ENCODE data around the gene PLIN3. TPM values are rescaled to one million over a fixed set of nuclear protein-coding genes. Genes with fewer than 3 reads are reported as not detected.
"Not testable (repeated sequence)": the region's sequence is repeated elsewhere in the genome, so short reads cannot be mapped to it uniquely, and the experiment has no call there.

The PLIN3 gene
- total RNA-seq, 1 donor from 2014 or later, result 157 TPM

DNA sequence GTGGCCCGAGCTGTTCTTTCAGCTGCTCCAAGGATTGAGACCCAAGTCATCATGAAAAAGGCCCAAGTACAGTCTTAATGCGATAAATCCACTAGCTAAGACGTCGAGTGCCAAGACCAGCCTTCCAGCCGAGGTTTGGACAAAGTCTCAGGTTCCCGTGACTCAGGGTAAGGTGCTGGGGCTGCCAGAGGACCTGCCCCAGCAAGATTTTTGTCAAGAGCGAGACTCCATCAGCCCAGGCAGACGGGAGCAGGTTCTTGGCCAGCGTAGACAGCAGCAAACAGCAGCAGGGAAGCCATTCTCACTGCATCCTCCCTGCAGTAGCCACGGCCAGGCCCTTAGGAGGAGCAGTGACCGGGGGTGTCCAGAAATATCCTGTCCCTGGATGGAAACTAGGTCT lies 72.5 kb downstream of the PLIN3 start:
- peak overlapping the region; percentile 63 for H3K4me2 ChIP-seq (ENCODE audit: low read length)
- peaks cover 39% of the 10 kb centered on the region for H4K20me1 ChIP-seq (ENCODE audit: insufficient read depth, low read length)
- DNase-seq (ENCODE audit: low read depth) (no peak), FAIRE-seq (no peak)
- Mint-ChIP-seq H3K9me3 (ENCODE audit: unreplicated experiment) (no peaks in the 10 kb centered on the region), H3K4me1 (ENCODE audit: low read depth, unreplicated experiment) (peaks cover 8% of the 10 kb centered on the region), H3K36me3 (ENCODE audit: low read depth, unreplicated experiment) (peaks cover 6% of the 10 kb centered on the region), H3K27ac (ENCODE audit: unreplicated experiment) (no peak overlapping the region), H3K27me3 (ENCODE audit: low read depth, unreplicated experiment) (no peaks in the 10 kb centered on the region), H3K4me3 (ENCODE audit: unreplicated experiment) (no peak overlapping the region)
- peaks cover 17% of the 10 kb centered on the region for H3K4me1 ChIP-seq (ENCODE audit: insufficient read depth, low read length)
- no peak overlapping the region for H2AFZ ChIP-seq (ENCODE audit: low read depth, low read length)
- H3K36me3 ChIP-seq (ENCODE audit: insufficient read depth, low read length), result peaks cover 16% of the 10 kb centered on the region
- H3K9ac ChIP-seq (ENCODE audit: low read length), result peak overlapping the region; percentile 41
- H3K27ac ChIP-seq (ENCODE audit: low read depth, low read length), result no peak overlapping the region
- H3K4me3 ChIP-seq (ENCODE audit: insufficient read depth, low read depth, low read length), result no peak overlapping the region
- TF ChIP-seq, protein P1, sequence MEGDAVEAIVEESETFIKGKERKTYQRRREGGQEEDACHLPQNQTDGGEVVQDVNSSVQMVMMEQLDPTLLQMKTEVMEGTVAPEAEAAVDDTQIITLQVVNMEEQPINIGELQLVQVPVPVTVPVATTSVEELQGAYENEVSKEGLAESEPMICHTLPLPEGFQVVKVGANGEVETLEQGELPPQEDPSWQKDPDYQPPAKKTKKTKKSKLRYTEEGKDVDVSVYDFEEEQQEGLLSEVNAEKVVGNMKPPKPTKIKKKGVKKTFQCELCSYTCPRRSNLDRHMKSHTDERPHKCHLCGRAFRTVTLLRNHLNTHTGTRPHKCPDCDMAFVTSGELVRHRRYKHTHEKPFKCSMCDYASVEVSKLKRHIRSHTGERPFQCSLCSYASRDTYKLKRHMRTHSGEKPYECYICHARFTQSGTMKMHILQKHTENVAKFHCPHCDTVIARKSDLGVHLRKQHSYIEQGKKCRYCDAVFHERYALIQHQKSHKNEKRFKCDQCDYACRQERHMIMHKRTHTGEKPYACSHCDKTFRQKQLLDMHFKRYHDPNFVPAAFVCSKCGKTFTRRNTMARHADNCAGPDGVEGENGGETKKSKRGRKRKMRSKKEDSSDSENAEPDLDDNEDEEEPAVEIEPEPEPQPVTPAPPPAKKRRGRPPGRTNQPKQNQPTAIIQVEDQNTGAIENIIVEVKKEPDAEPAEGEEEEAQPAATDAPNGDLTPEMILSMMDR (IDR thresholded peaks at IDR 0.05; ENCODE audit: insufficient read depth, low read depth, low read length), result no peak
- TF ChIP-seq EZH2 (IDR thresholded peaks at IDR 0.05; ENCODE audit: insufficient read depth, low read length), result no peak
- H3K79me2 ChIP-seq (ENCODE audit: insufficient read depth, low read length), result peaks cover 54% of the 10 kb centered on the region
- H3K27me3 ChIP-seq (ENCODE audit: insufficient read depth, low read length), result no peaks in the 10 kb centered on the region
- no peaks in the 10 kb centered on the region for H3K9me3 ChIP-seq (ENCODE audit: insufficient read depth, low read depth, low read length)

DNA sequence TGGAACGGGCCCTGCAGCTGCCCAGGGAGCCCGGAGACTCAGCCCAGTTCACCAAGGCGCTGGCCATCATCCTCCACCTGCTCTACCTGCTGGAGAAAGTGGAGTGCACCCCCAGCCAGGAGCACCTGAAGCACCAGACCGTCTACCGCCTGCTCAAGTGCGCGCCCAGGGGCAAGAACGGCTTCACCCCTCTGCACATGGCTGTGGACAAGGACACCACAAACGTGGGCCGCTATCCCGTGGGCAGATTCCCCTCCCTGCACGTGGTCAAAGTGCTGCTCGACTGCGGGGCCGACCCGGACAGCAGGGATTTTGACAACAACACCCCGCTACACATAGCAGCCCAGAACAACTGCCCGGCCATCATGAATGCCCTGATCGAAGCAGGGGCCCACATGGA lies 74.2 kb downstream of the PLIN3 start:
- peak overlapping the region; percentile 20 for H3K9ac ChIP-seq (ENCODE audit: low read length)
- not testable (repeated sequence) for H3K4me1 Mint-ChIP-seq (ENCODE audit: low read depth, unreplicated experiment); H3K4me3 ChIP-seq (ENCODE audit: insufficient read depth, low read depth, low read length); H3K27me3 ChIP-seq (ENCODE audit: insufficient read depth, low read length); H3K27me3 Mint-ChIP-seq (ENCODE audit: low read depth, unreplicated experiment); FAIRE-seq; H2AFZ ChIP-seq (ENCODE audit: low read depth, low read length); H3K27ac Mint-ChIP-seq (ENCODE audit: unreplicated experiment); H3K36me3 Mint-ChIP-seq (ENCODE audit: low read depth, unreplicated experiment); H3K9me3 Mint-ChIP-seq (ENCODE audit: unreplicated experiment); DNase-seq (ENCODE audit: low read depth); H3K9me3 ChIP-seq (ENCODE audit: insufficient read depth, low read depth, low read length); H3K27ac ChIP-seq (ENCODE audit: low read depth, low read length)
- peak overlapping the region; percentile 91 for H3K4me2 ChIP-seq (ENCODE audit: low read length)
- peaks cover 54% of the 10 kb centered on the region for H3K79me2 ChIP-seq (ENCODE audit: insufficient read depth, low read length)
- peaks cover 17% of the 10 kb centered on the region for H3K4me1 ChIP-seq (ENCODE audit: insufficient read depth, low read length)
- H3K36me3 ChIP-seq (ENCODE audit: insufficient read depth, low read length), result peaks cover 16% of the 10 kb centered on the region
- peaks cover 39% of the 10 kb centered on the region for H4K20me1 ChIP-seq (ENCODE audit: insufficient read depth, low read length)
- H3K4me3 Mint-ChIP-seq (ENCODE audit: unreplicated experiment), result peak overlapping the region; percentile 80

DNA sequence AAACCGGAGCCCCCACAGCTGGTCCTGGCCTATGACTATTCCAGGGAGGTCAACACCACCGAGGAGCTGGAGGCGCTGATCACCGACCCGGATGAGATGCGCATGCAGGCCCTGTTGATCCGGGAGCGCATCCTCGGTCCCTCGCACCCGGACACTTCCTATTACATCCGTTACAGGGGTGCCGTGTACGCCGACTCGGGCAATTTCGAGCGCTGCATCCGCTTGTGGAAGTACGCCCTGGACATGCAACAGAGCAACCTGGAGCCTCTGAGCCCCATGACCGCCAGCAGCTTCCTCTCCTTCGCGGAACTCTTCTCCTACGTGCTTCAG lies 74.6 kb downstream of the PLIN3 start:
- not testable (repeated sequence) for H3K9me3 ChIP-seq (ENCODE audit: insufficient read depth, low read depth, low read length); FAIRE-seq; H3K4me1 Mint-ChIP-seq (ENCODE audit: low read depth, unreplicated experiment); H3K27me3 Mint-ChIP-seq (ENCODE audit: low read depth, unreplicated experiment); H3K27ac ChIP-seq (ENCODE audit: low read depth, low read length); H3K27me3 ChIP-seq (ENCODE audit: insufficient read depth, low read length); H3K27ac Mint-ChIP-seq (ENCODE audit: unreplicated experiment); H3K36me3 Mint-ChIP-seq (ENCODE audit: low read depth, unreplicated experiment); H3K9me3 Mint-ChIP-seq (ENCODE audit: unreplicated experiment); H2AFZ ChIP-seq (ENCODE audit: low read depth, low read length); DNase-seq (ENCODE audit: low read depth)
- Histone ChIP-seq H3K9ac (ENCODE audit: low read length) (peak overlapping the region; percentile 96), H4K20me1 (ENCODE audit: insufficient read depth, low read length) (peaks cover 39% of the 10 kb centered on the region), H3K36me3 (ENCODE audit: insufficient read depth, low read length) (peaks cover 16% of the 10 kb centered on the region), H3K4me2 (ENCODE audit: low read length) (peak overlapping the region; percentile 91), H3K4me1 (ENCODE audit: insufficient read depth, low read length) (peaks cover 17% of the 10 kb centered on the region), H3K4me3 (ENCODE audit: insufficient read depth, low read depth, low read length) (peak overlapping the region; percentile 82), H3K79me2 (ENCODE audit: insufficient read depth, low read length) (peaks cover 54% of the 10 kb centered on the region)
- peak overlapping the region; percentile 80 for H3K4me3 Mint-ChIP-seq (ENCODE audit: unreplicated experiment)

DNA sequence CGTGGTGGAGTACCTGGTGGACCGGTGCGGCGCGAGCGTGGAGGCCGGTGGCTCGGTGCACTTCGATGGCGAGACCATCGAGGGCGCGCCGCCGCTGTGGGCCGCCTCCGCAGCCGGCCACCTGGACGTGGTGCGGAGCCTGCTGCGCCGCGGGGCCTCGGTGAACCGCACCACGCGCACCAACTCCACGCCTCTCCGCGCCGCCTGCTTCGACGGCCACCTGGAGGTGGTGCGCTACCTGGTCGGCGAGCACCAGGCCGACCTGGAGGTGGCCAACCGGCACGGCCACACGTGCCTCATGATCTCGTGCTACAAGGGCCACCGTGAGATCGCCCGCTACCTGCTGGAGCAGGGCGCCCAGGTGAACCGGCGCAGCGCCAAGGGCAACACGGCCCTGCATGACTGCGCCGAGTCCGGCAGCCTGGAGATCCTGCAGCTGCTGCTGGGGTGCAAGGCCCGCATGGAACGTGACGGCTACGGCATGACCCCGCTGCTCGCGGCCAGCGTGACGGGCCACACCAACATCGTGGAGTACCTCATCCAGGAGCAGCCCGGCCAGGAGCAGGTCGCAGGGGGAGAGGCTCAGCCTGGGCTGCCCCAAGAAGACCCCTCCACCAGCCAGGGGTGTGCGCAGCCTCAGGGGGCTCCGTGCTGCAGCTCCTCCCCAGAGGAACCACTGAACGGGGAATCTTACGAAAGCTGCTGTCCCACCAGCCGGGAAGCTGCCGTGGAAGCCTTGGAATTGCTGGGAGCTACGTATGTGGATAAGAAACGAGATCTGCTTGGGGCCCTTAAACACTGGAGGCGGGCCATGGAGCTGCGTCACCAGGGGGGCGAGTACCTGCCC lies 75.2 kb downstream of the PLIN3 start:
- peak overlapping the region; percentile 82 for H3K4me3 ChIP-seq (ENCODE audit: insufficient read depth, low read depth, low read length)
- H2AFZ ChIP-seq (ENCODE audit: low read depth, low read length), result peak overlapping the region; percentile 91
- H3K27me3 Mint-ChIP-seq (ENCODE audit: low read depth, unreplicated experiment); H3K9me3 Mint-ChIP-seq (ENCODE audit: unreplicated experiment); H3K36me3 Mint-ChIP-seq (ENCODE audit: low read depth, unreplicated experiment); FAIRE-seq; H3K4me1 Mint-ChIP-seq (ENCODE audit: low read depth, unreplicated experiment); H3K27me3 ChIP-seq (ENCODE audit: insufficient read depth, low read length); H3K9me3 ChIP-seq (ENCODE audit: insufficient read depth, low read depth, low read length); DNase-seq (ENCODE audit: low read depth): not testable (repeated sequence)
- H3K4me1 ChIP-seq (ENCODE audit: insufficient read depth, low read length), result peaks cover 17% of the 10 kb centered on the region
- H3K9ac ChIP-seq (ENCODE audit: low read length), result peak overlapping the region; percentile 96
- peaks cover 16% of the 10 kb centered on the region for H3K36me3 ChIP-seq (ENCODE audit: insufficient read depth, low read length)
- peak overlapping the region; percentile 82 for H3K4me3 Mint-ChIP-seq (ENCODE audit: unreplicated experiment)
- peaks cover 36% of the 10 kb centered on the region for H4K20me1 ChIP-seq (ENCODE audit: insufficient read depth, low read length)
- peak overlapping the region; percentile 96 for H3K27ac ChIP-seq (ENCODE audit: low read depth, low read length)
- H3K4me2 ChIP-seq (ENCODE audit: low read length), result peak overlapping the region; percentile 91
- peak overlapping the region; percentile 18 for H3K27ac Mint-ChIP-seq (ENCODE audit: unreplicated experiment)
- H3K79me2 ChIP-seq (ENCODE audit: insufficient read depth, low read length), result peaks cover 54% of the 10 kb centered on the region

Data from astrocyte (in vitro differentiated cells and primary cell).